ENCODE measurements around the gene EIF2B2. TPM values are rescaled to one million over a fixed set of nuclear protein-coding genes. Genes with fewer than 3 reads are reported as not detected.

EIF2B2 gene
- total RNA-seq, 6 donors from 2014 or later, result 22.2 to 40.7 (median 32.5) TPM

DNA sequence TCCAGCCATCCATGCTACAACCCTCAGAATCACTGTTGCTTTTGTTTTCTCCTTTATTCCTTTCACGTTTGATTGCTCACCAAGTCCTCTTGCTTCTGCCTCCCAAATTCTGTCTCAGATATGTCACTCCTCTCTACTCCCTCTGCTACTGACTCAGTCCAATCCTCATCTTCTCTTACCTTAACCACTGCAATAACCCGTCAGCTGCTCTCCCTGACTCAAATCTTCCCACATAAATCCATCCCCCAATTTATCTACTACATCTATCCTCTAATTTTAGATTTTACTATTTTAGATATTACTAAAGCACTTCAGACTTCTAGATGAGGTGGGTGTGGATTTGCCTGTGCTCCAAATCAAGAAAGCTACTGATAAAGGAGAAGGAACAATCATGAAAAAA, 23.2 kb downstream of the EIF2B2 start:
- WGBS, 2 donors, result 96 to 98% methylated on average over 2 of the region's 2 CpGs
- peaks cover 0 to 17% (median 10%) of the 10 kb centered on the region in 4 donors for H3K4me1 ChIP-seq
- ATAC-seq (ENCODE audit: low FRiP score in 2 of 2), result no peak
- no peaks in the 10 kb centered on the region for H3K9me3 ChIP-seq
- H3K27me3 ChIP-seq, result no peaks in the 10 kb centered on the region
- H3K27ac ChIP-seq, result peak overlapping the region; percentile 9 to 81 (median 55)
- no peak overlapping the region for H3K4me3 ChIP-seq
- TF ChIP-seq EP300 (IDR thresholded peaks at IDR 0.05), result no peak
- TF ChIP-seq, protein P1, sequence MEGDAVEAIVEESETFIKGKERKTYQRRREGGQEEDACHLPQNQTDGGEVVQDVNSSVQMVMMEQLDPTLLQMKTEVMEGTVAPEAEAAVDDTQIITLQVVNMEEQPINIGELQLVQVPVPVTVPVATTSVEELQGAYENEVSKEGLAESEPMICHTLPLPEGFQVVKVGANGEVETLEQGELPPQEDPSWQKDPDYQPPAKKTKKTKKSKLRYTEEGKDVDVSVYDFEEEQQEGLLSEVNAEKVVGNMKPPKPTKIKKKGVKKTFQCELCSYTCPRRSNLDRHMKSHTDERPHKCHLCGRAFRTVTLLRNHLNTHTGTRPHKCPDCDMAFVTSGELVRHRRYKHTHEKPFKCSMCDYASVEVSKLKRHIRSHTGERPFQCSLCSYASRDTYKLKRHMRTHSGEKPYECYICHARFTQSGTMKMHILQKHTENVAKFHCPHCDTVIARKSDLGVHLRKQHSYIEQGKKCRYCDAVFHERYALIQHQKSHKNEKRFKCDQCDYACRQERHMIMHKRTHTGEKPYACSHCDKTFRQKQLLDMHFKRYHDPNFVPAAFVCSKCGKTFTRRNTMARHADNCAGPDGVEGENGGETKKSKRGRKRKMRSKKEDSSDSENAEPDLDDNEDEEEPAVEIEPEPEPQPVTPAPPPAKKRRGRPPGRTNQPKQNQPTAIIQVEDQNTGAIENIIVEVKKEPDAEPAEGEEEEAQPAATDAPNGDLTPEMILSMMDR (IDR thresholded peaks at IDR 0.05), result no peak
- no peak for TF ChIP-seq POLR2A (IDR thresholded peaks at IDR 0.05)
- TF ChIP-seq POLR2AphosphoS5 (IDR thresholded peaks at IDR 0.05), result no peak
- peaks cover 5 to 74% (median 21%) of the 10 kb centered on the region in 4 donors for H3K36me3 ChIP-seq
- no peak for DNase-seq

DNA sequence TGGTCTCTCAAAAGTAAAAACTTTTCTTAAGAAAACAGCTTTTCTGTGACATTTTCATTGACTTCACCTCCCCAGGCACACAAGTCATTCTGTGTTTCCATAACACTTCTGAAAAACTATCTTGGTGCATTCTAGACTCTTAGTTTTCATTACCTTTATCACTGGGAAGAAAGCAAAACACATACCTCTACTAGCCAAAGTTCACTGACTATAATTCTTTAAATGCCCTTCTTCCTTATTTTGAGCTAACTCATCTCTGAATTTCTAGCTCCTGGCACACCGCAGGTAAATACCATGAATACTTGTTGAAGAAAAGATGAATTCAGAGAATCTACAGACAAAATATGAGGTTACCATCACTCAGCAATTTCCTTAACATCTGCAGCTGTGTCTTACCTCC, 27.4 kb downstream of the EIF2B2 start:
- Histone ChIP-seq H3K4me1 (peaks cover 0 to 9% (median 4%) of the 10 kb centered on the region in 4 donors), H3K36me3 (peaks cover 7 to 73% (median 23%) of the 10 kb centered on the region in 4 donors), H3K4me3 (no peak overlapping the region), H3K27ac (no peak overlapping the region), H3K9me3 (no peaks in the 10 kb centered on the region), H3K27me3 (no peaks in the 10 kb centered on the region)
- TF ChIP-seq, protein P1 (IDR thresholded peaks at IDR 0.05), result no peak
- WGBS, 2 donors, result 0% methylated on average over 1 of the region's 1 CpG
- no peak for ATAC-seq (ENCODE audit: low FRiP score in 2 of 2)
- DNase-seq, result no peak

DNA sequence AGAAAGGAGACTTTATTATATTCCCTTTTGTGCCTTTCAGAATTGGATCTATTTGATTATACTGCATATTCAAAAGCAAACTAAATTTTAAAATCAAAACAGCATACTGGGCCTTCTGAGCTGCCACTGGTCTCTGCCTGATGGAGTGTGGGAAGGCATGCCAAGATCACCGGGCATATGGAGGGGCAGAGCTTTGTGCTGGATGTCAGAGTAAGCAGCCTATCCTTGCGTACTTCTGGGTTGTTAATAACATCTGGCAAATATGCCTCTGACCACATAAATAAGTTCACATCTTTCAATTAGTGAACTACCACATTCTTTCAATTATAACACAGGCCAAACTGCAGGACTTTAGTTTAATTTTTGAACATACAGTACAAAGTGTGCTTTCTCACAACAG, 30.2 kb downstream of the EIF2B2 start:
- H3K36me3 ChIP-seq, result peaks cover 5 to 82% (median 23%) of the 10 kb centered on the region in 4 donors
- H3K4me3 ChIP-seq, result no peak overlapping the region
- H3K9me3 ChIP-seq, result no peaks in the 10 kb centered on the region
- ATAC-seq (ENCODE audit: low FRiP score in 2 of 2) (no peak), DNase-seq (no peak)
- TF ChIP-seq EP300 (IDR thresholded peaks at IDR 0.05) (no peak), POLR2A (IDR thresholded peaks at IDR 0.05) (no peak), POLR2AphosphoS5 (IDR thresholded peaks at IDR 0.05) (no peak)
- TF ChIP-seq, protein P1 (IDR thresholded peaks at IDR 0.05), result no peak
- H3K27me3 ChIP-seq, result no peaks in the 10 kb centered on the region
- WGBS, 2 donors, result 95 to 96% methylated on average over 2 of the region's 2 CpGs
- H3K27ac ChIP-seq, result no peak overlapping the region
- H3K4me1 ChIP-seq, result no peaks in the 10 kb centered on the region

DNA sequence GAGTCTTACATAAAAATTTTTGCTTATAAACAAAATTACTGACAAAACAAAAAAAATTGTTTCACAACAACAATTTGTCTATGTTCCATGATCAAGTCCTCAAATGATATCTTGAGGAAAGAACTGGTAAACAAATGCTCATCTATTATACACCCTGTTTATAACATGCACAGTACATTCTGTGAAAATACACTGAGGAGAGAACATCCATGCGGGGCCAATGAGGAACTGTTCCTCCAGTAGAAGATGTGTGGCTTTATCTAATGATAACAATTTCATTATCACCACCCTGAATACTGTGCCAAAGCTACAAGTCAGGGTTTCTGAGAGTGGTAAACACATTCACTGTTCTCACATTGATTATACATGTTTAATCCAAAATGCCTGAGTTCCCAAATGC, 37.8 kb downstream of the EIF2B2 start:
- no peaks in the 10 kb centered on the region for H3K9me3 ChIP-seq
- DNase-seq, result no peak
- H3K4me1 ChIP-seq, result peaks cover 22 to 44% (median 26%) of the 10 kb centered on the region in 4 donors
- TF ChIP-seq POLR2A (IDR thresholded peaks at IDR 0.05) (no peak), EP300 (IDR thresholded peaks at IDR 0.05) (peak in 2 of 4 donors; percentile 71 to 93), POLR2AphosphoS5 (IDR thresholded peaks at IDR 0.05) (no peak)
- H3K27me3 ChIP-seq, result no peaks in the 10 kb centered on the region
- 52 to 71% methylated on average over 1 of the region's 1 CpG for WGBS, 2 donors
- peaks cover 0 to 40% (median 6%) of the 10 kb centered on the region in 4 donors for H3K36me3 ChIP-seq
- no peak for ATAC-seq (ENCODE audit: low FRiP score in 2 of 2)
- peak overlapping the region in 2 of 4 donors; percentile 53 to 61 for H3K27ac ChIP-seq
- H3K4me3 ChIP-seq, result no peak overlapping the region

DNA sequence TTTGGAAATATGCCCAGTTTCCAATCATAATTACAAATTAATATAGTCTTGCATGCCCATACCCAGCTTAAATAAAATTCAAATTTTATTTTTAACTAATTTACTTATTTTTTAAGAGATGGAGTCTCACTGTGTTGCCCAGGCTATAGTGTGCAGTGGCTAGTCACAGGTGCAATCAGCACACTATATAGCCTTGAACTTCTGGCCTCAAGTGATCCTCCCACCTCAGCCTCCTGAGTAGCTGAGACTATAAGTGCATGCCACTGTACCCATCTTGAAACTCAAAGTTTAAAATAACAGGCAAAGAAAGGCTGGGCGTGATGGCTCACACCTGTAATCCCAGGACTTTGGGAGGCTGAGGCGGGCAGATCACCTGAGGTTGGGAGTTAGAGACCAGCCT, 38.2 kb downstream of the EIF2B2 start:
- Histone ChIP-seq H3K4me1 (peaks cover 22 to 47% (median 28%) of the 10 kb centered on the region in 4 donors), H3K27ac (peak overlapping the region in 3 of 4 donors; percentile 40 to 61 (median 53)), H3K27me3 (no peaks in the 10 kb centered on the region), H3K36me3 (peaks cover 0 to 39% (median 6%) of the 10 kb centered on the region in 4 donors), H3K9me3 (no peaks in the 10 kb centered on the region), H3K4me3 (no peak overlapping the region)
- ATAC-seq (ENCODE audit: low FRiP score in 2 of 2) (no peak), DNase-seq (no peak)
- TF ChIP-seq, protein P1 (IDR thresholded peaks at IDR 0.05), result no peak
- TF ChIP-seq EP300 (IDR thresholded peaks at IDR 0.05) (no peak), POLR2A (IDR thresholded peaks at IDR 0.05) (no peak), POLR2AphosphoS5 (IDR thresholded peaks at IDR 0.05) (no peak)
- WGBS, 2 donors, result 97 to 100% methylated on average over 2 of the region's 2 CpGs
